IMR-90 (cell line): ENCODE data around the gene NES.

Source experiments
- CEBPB ChIP-seq: IDR thresholded peaks from 2 replicates; pipeline ENCODE4 v1.6.1; 2012; ENCODE audit warnings: low read depth, low read length, improper control_type of control experiment
- CTCF ChIP-seq: conservative IDR thresholded peaks from 2 replicates; pipeline ENCODE4 v1.5.1; 2012; ENCODE audit warnings: mild to moderate bottlenecking, low read depth, low read length, improper control_type of control experiment
- ELK1 ChIP-seq: fragments of 150-350 bp; IDR thresholded peaks from 2 replicates; pipeline ENCODE4 v1.6.1; 2016; ENCODE audit warnings: low read depth, mild to moderate bottlenecking, low read length, moderate library complexity, borderline replicate concordance
- NFE2L2 ChIP-seq: fragments of 150-350 bp; IDR thresholded peaks from 2 replicates; pipeline ENCODE4 v1.6.1; 2016; ENCODE audit warnings: low read depth, mild to moderate bottlenecking, low read length
- POLR2A ChIP-seq: IDR thresholded peaks from 2 replicates; pipeline ENCODE4 v1.6.1; 2012; ENCODE audit warnings: mild to moderate bottlenecking, low read depth, low read length
- RAD21 ChIP-seq: IDR thresholded peaks from 2 replicates; pipeline ENCODE4 v1.6.1; 2012; ENCODE audit warnings: low read length, improper control_type of control experiment
- TF ChIP-seq, protein P1 (sequence below): fragments of 150-350 bp; IDR thresholded peaks from 2 replicates; pipeline ENCODE4 v1.6.1; 2017; ENCODE audit warnings: mild to moderate bottlenecking, antibody characterized with exemption, low read length, low read depth

GRCh38 chr1:156704166-156704711 is 27.0 kb upstream of the NES start:
- TF ChIP-seq, protein P1, sequence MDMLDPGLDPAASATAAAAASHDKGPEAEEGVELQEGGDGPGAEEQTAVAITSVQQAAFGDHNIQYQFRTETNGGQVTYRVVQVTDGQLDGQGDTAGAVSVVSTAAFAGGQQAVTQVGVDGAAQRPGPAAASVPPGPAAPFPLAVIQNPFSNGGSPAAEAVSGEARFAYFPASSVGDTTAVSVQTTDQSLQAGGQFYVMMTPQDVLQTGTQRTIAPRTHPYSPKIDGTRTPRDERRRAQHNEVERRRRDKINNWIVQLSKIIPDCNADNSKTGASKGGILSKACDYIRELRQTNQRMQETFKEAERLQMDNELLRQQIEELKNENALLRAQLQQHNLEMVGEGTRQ: no peak
- TF ChIP-seq CTCF (no peak), NFE2L2 (no peak), POLR2A (no peak), ELK1 (no peak), CEBPB (no peak), RAD21 (no peak)
